Measurements from ENCODE around the gene RGPD8.
"Not testable (repeated sequence)": the region's sequence is repeated elsewhere in the genome, so short reads cannot be mapped to it uniquely, and the experiment has no call there.

GRCh38 chr2:112424553-112424952, 8.9 kb downstream of the RGPD8 start:
- TF ChIP-seq EP300, CTCF, POLR2A (IDR thresholded peaks at IDR 0.05): not testable (repeated sequence)

Measured in ovary (tissue), 3 donors.